NCI-H1092 treated with DMSO at 0.1 percent for 48 hours (cell line): Measurements from ENCODE around the gene CLCA4.

Experiments used
- DNase-seq: peaks from one replicate; lab custom pipeline; 2025; lab: John Stamatoyannopoulos, UW

CLCA4 gene

GRCh38 chr1:86618358-86618757 lies 71.5 kb downstream of the CLCA4 start:
- no peak for DNase-seq

GRCh38 chr1:86619313-86619712 lies 72.4 kb downstream of the CLCA4 start:
- DNase-seq, result no peak

- DNase-seq, result no peak
Measured at GRCh38 chr1:86621286-86621685, 74.4 kb downstream of the CLCA4 start.
